Stimulated activated CD4-positive, alpha-beta T cell treated with anti-CD3 and anti-CD28 coated beads, Interleukin-12 subunit alpha, Interleukin-12 subunit beta, amount 100 ng/mL, for 24 hours (primary cell): ENCODE measurements around the gene CACNA2D4.

Experiments used
- DNase-seq, 2 experiments: peaks; one replicate each; pipeline ENCODE4 v3.0.0-alpha.2; 2020; ENCODE audit warnings: low read depth in 2 of 2

Gene CACNA2D4

DNA sequence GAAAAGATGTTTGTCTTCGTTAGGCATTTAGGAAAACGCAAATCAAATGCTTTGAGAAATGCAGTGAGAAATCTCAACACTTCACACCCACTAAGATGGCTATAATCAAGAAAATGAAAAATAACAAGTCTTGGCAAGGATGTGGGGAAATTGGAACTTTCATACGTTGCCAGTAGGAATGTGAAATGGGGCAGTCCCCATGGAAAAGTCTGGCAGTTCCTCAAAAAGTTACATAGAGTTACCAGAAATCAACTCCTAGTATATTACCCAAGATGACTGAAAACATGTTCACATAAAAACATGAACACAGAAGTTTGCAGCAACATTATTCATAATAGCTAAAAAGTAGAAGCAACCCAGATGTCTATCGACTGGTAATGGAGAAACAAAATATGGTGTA lies 139.5 kb downstream of the CACNA2D4 start:
- no peak for DNase-seq

GRCh38 chr12:1777798-1778197 lies 140.7 kb downstream of the CACNA2D4 start:
- DNase-seq, result no peak

- DNase-seq, result no peak
These were observed 142.1 kb downstream of the CACNA2D4 start for GRCh38 chr12:1776170-1776921.

DNA sequence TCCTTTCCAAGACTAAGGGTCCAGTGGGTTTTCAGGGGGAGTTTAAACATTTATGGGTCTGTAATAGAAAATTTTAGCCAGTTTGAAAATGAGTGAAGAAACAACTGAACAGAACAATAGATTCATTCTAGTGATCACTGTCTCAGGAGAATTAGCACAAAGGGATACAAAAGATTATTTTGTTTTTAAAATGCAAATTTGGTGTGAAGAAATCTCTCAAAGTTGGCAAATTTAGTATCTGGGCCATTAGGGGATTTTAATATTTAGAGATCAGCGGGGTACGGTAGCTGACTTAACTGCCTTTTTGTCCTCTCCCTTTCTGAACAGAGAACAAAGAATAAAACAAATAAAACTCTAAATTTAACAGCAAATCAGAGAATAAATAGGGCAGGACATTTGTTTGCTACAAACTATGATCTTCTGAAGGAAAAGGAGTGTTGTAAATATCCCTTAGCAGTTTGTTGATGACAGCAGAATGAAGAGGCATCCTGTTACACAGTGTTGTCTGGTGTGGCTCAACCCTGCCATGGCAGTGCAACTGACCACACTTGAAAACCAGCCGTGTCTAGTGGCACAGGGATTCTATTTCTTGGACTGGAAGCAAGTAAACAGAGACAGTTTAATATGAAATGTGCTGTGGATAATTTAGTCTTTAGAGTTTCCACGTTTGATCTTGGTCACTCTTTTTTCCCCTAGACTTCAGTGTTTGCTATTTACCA lies 144.4 kb downstream of the CACNA2D4 start:
- no peak for DNase-seq

GRCh38 chr12:1769809-1770494 lies 148.5 kb downstream of the CACNA2D4 start:
- DNase-seq, result no peak

DNA sequence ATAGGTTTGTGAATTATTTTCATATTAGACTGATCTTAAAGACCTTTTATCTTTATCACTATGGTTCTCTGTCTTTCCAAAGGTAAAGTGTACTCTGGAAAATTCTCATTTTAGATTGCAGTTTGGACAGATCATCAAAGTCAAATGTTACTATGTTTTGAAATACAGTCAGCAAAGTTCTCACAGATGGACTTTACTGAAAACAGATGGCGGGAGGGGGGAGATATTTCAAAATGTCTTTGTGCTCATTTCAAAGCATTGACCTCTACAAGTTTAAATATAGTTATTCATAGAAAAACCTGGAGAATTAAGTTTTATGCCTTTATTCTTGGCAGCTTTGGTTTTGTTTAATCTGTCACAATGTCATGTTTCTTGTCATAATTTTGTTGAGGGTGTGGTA lies 149.8 kb downstream of the CACNA2D4 start:
- DNase-seq, result no peak

- DNase-seq, result no peak
These were observed 150.9 kb downstream of the CACNA2D4 start for GRCh38 chr12:1767407-1768090.

GRCh38 chr12:1766110-1766509 lies 152.3 kb downstream of the CACNA2D4 start:
- no peak for DNase-seq

DNA sequence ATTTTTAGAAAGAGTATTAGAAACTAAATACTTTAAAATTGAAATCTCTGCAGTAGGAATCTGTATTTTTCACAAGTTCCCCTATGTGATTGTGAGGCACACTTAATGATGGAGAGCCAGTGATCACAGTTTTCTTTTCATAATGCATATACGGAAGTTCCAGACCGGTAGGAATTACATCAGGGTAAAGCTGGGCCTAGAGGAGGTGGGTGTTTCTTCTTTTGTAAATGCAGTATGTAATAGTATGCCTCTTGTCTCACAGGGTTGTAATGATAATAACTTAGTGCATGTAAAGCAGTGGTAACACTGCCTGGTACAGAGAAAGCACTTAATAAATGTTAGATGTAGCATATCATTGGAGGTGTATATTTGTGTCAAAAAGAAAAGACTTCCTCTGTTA lies 155.3 kb downstream of the CACNA2D4 start:
- no peak for DNase-seq

- DNase-seq, result no peak
These were observed 156.6 kb downstream of the CACNA2D4 start for GRCh38 chr12:1761857-1762256.

DNA sequence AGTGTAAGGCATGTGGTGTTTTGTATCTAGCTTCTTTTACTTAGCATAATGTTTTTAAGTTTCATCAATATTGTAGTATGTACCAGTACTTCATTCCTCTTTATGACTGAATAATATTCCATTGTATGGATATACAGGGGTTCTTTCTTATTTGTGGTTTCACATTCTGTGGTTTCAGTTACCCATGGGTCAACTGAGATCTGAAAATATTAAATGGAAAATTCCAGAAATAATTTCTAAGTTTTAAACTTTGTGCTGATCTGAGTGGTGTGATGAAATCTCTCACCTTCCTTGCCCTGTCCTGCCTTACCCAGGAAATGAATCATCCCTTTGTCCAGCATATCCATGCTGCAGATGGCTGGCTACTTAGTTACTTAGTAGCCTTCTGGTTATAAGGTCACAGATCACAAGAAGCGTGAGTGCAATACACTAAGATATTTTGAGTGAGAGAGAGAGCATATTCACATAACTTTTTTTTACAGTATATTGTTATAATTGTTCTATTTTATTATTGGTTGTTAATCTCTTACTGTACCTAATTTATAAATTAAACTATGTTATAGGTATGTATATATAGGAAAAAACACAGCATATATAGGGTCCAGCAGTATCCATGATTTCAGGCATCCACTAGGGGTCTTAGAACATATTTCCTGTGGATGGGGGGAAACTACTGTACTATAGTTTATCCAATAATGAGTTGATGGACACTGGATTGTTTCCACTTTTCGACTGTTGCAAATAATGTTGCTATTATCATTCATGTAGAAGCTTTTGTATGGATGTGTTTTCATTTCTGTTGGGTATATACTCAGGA lies 157.7 kb downstream of the CACNA2D4 start:
- DNase-seq, result no peak

DNA sequence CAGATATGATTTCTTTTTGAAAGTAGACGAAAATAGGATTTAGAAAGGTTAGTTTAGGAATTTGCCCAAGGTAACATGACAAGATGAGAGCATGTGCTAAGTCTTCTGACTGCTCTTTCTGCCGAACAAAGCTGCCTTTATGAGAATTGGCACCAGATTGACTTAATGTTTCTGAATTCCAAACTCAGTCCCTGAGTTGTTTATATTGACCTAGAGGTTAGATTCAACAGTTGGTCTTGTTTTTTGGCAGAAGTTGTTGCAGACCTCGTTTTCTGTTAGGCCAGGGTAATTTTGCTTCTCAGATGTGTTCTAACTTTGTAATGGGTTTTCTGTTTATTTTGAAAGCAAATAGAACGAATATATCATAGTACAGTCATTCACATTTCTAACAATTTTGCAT lies 159.6 kb downstream of the CACNA2D4 start:
- DNase-seq, result no peak

- DNase-seq, result no peak
These were observed 160.1 kb downstream of the CACNA2D4 start for GRCh38 chr12:1758376-1758775.

GRCh38 chr12:1750300-1750699 lies 168.2 kb downstream of the CACNA2D4 start:
- no peak for DNase-seq

DNA sequence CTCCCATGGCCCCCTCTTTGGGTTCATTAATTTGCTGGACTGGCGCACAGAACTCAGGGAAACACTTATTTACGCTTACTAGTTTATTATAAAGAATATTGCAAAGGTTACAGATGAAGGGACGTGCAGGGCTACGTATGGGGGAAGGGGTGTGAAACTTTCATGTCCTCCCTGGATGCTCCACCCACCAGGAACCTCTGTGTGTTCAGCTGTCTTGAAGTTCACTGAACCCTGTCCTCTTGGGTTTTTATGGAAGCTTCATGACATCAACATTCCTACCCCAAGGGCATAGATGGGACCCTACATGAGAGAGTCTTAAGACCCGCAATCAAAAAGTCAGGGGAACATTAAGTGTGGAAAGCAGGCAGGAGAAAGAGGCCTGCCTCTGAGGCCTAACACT lies 169.4 kb downstream of the CACNA2D4 start:
- no peak for DNase-seq

DNA sequence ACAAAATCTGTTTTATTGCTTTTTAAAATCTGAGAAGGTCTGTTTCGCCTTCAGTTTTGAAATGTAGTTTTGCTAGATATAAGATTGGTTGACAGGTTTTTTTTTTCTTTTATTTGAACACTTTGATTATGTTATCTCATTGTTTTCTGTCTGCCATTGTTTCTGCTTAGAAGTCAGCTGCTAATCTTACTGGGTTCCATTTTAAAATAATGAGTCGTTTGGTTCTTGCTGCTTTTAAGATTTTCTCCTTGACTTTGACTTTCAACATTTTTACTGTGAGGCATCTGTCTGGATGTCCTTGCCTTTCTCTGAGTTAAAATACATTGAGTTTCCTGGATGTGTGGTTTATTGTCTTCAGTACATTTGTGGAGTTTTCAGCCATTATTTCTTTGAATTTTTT lies 170.8 kb downstream of the CACNA2D4 start:
- DNase-seq, result no peak

DNA sequence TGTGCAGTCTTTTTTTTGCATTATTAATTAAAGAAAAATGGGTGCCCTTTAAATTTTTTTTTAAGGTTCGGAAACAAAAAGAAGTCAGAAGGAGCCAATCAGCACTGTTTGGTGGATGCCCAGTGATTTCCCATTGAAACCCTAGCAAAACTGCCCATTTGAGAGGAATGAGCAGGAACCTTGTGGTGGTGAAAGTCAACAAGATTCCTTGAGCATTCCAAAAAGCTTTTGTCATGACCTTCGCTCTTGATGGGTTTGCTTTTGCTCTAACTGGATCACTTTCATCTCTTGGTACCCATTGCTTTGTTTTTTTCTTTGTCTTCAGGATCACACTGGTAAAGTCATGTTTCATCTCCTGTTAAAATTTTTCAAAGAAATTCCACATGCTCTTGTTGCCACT lies 173.5 kb downstream of the CACNA2D4 start:
- no peak for DNase-seq
